ENCODE results near the gene TIMM44. TPM values are rescaled to one million over a fixed set of nuclear protein-coding genes. Genes with fewer than 3 reads are reported as not detected.
"Not testable (repeated sequence)": the region's sequence is repeated elsewhere in the genome, so short reads cannot be mapped to it uniquely, and the experiment has no call there.

Gene TIMM44
- total and polyA plus RNA-seq, 2 of the 8 experiments (the other 6 are each of a cell fraction or from before 2014, with no cell fraction given), result 131 to 150 TPM

GRCh38 chr19:7930765-7931164 is 12.7 kb downstream of the TIMM44 start (continued):
- TF ChIP-seq CEBPB (IDR thresholded peaks at IDR 0.05; ENCODE audit: low read depth, low read length), result no peak

- Histone ChIP-seq H3K36me3 (ENCODE audit: control insufficient read depth in 2 of 4, insufficient read depth in 4 of 4, low read length in 3 of 4) (peaks cover 20 to 47% (median 38%) of the 10 kb centered on the region in 4 experiments), H4K20me1 (replicated peaks in 1 of 2; ENCODE audit: control insufficient read depth in 1 of 2, insufficient read depth in 2 of 2, low read length in 2 of 2) (peaks cover 9 to 19% of the 10 kb centered on the region in 2 experiments)
- H3K9ac ChIP-seq (replicated peaks in 1 of 4; ENCODE audit: extremely low read depth in 1 of 4, low read depth in 3 of 4, low read length in 3 of 4); H2BK12ac ChIP-seq (ENCODE audit: low read depth, low read length); H3K4me1 ChIP-seq (replicated peaks in 1 of 4; ENCODE audit: control insufficient read depth in 3 of 4, insufficient read depth in 4 of 4, low read length in 3 of 4); DNase-seq (ENCODE audit: low read depth in 1 of 2, low spot score in 2 of 2); H3K23ac ChIP-seq (ENCODE audit: insufficient read length); H3K4ac ChIP-seq (replicated peaks; ENCODE audit: insufficient read length, low read depth, low read length); H4K91ac ChIP-seq (replicated peaks; ENCODE audit: insufficient read length, low read length); H3K4me3 ChIP-seq (ENCODE audit: extremely low read depth in 1 of 4, insufficient read depth in 2 of 4, low read depth in 3 of 4, low read length in 4 of 4); H2BK120ac ChIP-seq (replicated peaks; ENCODE audit: low read depth, low read length); H2AK5ac ChIP-seq (ENCODE audit: low read depth, low read length); H3K27ac ChIP-seq (ENCODE audit: low read depth, low read length); H3K9me3 ChIP-seq (ENCODE audit: insufficient read depth in 2 of 2, low read depth in 1 of 2, low read length in 1 of 2); H3K27me3 ChIP-seq (replicated peaks in 1 of 4; ENCODE audit: control insufficient read depth in 3 of 4, extremely low read depth in 1 of 4, insufficient read depth in 3 of 4, low read length in 3 of 4); H2BK5ac ChIP-seq (ENCODE audit: low read depth, low read length); H3K4me2 ChIP-seq (ENCODE audit: insufficient read depth in 1 of 2, low read depth in 2 of 2, low read length in 2 of 2); H3K14ac ChIP-seq (ENCODE audit: insufficient read length); H2AFZ ChIP-seq (ENCODE audit: low read length); H4K8ac ChIP-seq (ENCODE audit: extremely low read depth, insufficient read depth, low read length); H4K5ac ChIP-seq (ENCODE audit: insufficient read length, low read depth, low read length); H3K18ac ChIP-seq (ENCODE audit: extremely low read depth, low read length); H2BK20ac ChIP-seq (ENCODE audit: low read length); H3K56ac ChIP-seq (replicated peaks; ENCODE audit: insufficient read length, low read depth, low read length); FAIRE-seq; H2BK15ac ChIP-seq (ENCODE audit: low read length); H3K23me2 ChIP-seq (ENCODE audit: low read depth, low read length); H3K79me1 ChIP-seq (ENCODE audit: low read depth, low read length); H3K79me2 ChIP-seq (ENCODE audit: control insufficient read depth in 1 of 2, insufficient read depth in 2 of 2, low read length in 2 of 2): not testable (repeated sequence)
- POLR2A ChIA-PET (ENCODE audit: partially characterized antibody), result interaction anchor here (1.0 to 10.4 kb wide), 10 partner anchors 9 to 76 kb away, joined by 3 to 205 read pairs (median 4); partner anchors contain the start of genes LRRC8E, SNAPC2, TGFBR3L and TIMM44
- 82% methylated on average over 11 of the region's 11 CpGs; no CpG with 5 or more reads in 1 of the 2 experiments for WGBS, 2 experiments (ENCODE audit: extremely low coverage in 1 of 2, insufficient coverage in 1 of 2, insufficient read length in 1 of 2, insufficient replicate concordance in 2 of 2, low coverage in 1 of 2, low lambda C conversion rate in 2 of 2, missing lambda C conversion rate in 1 of 2)
- CTCF ChIA-PET (ENCODE audit: partially characterized antibody), result interaction anchor here (0.6 to 4.1 kb wide), 9 partner anchors 8 to 820 kb away, joined by 3 to 28 read pairs (median 5); partner anchors contain the start of gene TIMM44
Measured at GRCh38 chr19:7930030-7930429, 13.4 kb downstream of the TIMM44 start.
